Hematopoietic multipotent progenitor cell treated with erythropoietin and hydrocortisone succinate and interleukin-3 and kit ligand, for 8 days (in vitro differentiated cells): Measurements from ENCODE around the gene SRPRB.
"Not testable (repeated sequence)": the region's sequence is repeated elsewhere in the genome, so short reads cannot be mapped to it uniquely, and the experiment has no call there.

Experiments
- DNase-seq: peaks from one replicate; pipeline ENCODE4 v3.0.0-alpha.2; 2015

The SRPRB gene

DNA sequence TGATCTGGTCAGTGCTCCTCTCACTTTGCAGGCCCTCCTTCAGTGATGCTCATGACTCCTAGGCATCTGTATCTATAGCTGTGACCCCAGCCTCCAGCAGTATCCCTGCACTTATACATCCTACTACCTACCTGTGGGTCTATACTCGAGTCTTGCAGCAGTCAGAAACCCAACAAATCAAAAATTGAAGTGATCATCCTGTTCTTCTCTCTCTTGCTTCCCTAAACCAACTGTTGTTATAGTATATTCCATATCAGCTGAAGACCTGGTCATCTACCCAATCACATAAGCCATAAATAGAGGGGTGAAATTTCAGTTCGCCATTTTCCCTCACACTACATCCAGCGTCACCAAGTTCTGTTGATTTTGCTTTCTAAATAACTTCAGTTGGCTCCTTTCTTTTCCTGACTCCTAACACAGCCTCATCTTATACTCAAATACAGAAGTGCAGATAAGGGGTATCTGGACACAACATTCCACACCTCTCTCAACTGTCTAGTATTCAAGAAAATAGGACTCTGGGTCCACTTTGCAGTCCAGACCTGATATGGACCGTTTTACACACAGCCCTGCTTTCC lies 25.9 kb upstream of the SRPRB start:
- DNase-seq = no peak

DNA sequence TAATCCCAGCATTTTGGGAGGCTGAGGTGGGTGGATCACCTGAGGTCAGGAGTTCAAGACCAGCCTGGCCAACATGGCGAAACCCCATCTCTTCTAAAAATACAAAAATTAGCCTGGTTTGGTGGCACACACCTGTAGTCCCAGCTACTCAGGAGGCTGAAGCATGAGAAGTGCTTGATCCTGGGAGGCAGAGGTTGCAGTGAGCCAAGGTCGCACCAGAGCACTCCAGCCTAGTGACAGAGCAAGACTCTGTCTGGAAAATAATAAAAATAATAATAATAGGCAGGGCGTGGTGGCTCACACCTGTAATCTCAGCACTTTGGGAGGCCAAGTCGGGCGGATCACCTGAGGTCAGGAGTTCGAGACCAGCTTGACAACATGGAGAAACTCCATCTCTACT lies 24.9 kb upstream of the SRPRB start:
- not testable (repeated sequence) for DNase-seq

DNA sequence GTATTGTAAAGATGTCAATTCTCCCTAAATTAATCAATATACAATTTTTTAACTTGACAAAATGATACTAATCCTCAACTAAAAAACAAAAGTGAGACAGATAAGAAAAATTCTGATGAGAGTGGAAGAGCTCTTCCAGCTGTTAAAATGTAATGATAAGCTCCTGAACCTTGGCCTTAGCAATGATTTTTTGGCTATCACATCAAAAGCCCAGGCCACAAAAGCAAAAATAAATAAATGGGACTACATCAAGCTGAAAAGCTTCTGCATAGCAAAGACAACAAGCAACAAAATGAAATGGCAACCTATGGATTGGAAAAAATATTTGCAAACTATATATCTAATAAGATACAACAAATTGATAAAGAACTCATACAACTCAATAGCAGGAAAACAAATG lies 24.0 kb upstream of the SRPRB start:
- no peak for DNase-seq

DNA sequence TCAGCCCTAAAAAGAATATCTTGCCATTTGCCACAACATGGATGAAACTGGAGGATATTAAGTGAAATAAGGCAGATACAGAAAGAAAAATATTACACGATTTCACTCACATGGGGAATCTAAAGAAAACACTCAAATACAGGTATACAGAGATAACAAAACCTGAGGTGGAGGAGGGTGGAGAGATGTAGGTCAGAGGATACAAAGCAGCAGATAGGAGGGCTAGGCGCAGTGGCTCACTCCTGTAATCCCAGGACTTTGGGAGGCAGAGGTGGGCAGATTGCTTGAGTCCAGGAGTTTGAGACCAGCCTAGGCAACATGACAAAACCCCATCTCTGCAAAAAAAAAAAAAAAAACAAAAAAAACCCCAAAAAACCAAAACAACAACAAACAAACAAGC lies 23.2 kb upstream of the SRPRB start:
- DNase-seq = no peak

DNA sequence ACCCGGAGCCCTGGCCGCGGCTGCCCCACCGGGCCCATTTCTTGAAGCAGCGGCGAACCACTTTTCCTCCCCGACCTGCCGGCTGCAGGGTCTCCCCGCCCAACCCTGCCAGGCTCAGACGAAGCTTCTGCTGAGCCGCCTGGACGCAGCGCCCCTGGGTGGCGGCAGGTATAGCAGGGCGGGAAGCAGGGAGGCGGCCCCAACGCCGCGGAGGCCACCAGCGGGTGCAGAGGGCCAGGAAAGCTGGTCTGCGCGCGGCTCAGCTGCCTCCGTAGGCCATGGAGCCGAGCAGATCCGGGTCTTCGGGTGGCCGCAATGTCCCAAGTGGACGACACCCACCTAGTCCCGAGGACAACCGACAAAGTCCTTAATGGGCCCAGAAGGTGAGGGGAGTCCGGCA lies 21.9 kb upstream of the SRPRB start:
- DNase-seq = no peak

DNA sequence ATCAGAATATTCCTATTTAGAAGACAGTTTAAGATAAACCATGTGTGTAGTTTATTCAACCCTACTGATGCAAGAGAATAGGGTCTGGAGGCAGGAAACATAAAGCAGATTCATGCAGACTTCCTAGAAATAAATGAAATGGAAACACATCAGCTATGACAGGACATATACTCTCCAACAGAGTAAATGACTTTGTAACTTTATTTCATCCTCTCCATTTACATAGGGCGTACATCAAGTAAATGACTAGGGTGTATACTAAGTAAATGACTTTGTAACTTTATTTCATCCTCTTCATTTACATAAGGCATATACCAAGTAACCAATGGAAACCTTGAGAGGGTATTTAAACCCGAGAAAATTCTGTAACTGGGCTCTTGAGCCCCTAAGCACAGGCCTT lies 17.6 kb upstream of the SRPRB start:
- DNase-seq = no peak

DNA sequence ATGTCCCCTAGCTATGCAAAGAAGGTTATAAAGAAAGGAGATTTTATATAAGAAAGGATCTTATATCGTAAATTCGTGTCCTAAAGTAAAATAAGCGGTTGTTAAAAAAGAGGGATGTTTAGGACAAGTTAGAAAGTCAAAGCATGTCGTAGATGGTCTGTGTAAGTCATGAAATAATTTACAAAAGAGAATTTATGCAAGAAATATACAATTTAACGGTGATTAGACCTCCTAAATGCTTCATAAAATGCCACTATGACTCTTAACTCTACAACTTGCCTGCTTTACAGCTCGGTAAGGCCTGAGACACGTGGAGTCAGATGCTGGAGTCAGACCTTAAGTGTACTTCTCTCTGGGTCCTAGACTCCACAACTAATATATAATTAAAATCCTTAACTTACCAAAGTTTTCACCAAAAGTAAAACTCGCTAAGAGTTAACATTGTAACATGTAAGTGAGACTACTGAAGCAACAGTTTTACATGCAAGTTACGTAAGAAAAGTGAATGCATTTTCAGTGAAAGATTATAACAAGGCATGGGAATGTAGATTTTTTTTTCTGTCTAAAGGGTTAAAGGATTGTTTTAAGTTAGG lies 13.3 kb upstream of the SRPRB start:
- DNase-seq = no peak

DNA sequence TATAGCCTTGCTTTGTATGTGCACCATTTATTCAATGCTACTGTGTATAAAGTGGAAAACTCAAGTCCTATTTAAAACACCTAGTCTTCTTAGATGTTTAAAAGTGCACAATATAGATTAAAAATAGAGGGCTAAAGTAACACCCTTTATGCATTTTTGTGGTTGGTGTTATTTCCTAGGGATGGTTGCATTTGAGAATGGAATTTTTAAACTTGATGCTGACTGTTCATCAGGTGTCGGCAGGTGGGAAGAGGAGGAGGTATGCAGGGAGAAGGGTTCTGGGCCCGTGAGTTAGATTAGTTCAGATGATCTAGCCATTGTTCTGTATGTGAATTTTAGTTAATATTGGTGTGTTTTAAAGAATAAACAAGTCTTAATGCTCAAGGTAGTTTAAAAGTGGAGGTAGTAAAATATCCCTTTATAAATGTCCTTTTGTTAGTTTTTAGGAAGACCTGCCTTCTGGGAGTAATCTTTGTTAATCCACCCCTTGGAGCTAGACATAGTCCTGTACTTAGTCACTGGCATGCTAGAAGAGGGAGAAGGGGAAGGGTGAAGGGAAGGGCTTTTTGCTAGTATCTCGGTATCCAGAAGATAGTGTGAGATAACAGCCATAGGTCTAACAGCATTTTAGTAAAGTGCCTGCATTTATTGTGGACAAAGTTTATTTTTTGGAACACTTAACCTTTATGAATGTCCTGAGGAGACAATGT lies 8.1 kb upstream of the SRPRB start:
- no peak for DNase-seq

DNA sequence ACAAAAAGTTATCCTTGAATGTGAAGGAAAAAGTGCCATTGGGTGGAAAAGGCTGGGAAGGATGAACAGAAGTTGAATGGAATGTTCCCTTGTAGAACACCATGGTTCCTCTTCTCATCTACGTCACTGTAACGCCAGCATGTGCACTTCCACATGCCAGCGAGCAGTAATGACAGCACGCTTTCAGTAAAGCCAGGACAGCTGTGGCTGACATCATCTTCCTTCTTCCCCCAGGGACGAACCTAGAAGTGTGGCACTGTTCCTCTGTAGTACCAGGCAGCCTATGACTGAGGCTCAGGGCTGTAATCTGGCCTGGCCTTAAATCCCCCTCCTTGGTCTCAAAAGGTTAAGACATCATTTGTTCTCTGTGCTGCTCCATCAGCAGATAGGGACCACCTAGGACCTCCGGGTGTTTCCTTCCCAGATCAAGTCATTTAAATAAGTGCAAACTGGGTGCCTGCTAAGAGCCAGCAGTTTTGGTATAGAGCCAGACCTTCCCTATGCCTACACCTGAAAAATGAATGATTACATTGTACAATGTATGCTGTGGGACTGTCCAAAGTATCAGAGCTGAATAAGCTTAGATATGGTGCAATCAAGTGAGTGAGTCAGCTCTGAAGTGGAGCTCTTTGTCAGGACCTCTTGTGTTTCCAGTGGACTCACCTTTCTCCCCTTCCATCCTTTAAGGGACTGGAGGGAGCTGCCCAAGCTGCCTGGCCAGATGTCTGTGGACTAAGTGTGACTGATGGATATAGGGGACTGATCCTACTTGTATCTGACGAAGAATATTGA lies 5.6 kb upstream of the SRPRB start:
- DNase-seq = no peak

DNA sequence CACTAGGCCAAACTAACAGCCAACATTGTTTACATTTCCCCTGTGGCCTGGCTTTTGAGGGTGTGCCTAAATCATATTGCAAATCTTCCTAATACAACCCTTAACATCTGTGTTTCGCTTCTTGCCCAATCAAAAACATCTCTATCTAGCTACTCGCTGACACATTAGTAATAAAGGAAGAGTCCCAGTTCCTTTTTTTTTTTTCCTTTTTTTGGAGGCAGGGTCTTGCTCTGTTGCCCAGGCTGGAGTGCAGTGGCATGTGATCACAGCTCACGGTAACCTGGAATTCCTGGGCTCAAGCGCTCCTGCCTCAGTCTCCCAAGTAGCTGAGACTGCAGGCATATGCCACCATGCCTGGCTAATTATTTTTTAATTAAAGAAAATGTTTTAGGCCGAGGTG lies 2.1 kb upstream of the SRPRB start:
- DNase-seq = no peak

DNA sequence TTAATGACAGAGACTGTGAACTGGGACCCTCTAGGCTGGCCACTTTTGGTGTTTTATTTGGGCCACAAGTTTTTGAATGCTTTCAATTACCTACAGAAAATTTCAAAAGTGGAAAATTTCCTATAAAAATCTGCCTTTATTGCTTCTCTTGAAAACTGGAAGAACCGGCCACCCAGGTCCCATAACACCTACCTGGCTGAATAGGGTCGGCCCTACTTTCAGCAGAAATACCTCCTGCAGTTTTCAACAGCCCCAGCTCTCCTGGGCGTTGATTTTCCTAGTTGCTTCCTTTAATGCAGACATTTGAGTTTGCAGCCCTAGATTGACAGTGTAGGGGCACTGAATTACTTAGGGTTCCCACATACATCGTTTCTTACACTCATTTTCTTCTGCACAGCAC lies 719 bp upstream of the SRPRB start:
- DNase-seq = no peak

DNA sequence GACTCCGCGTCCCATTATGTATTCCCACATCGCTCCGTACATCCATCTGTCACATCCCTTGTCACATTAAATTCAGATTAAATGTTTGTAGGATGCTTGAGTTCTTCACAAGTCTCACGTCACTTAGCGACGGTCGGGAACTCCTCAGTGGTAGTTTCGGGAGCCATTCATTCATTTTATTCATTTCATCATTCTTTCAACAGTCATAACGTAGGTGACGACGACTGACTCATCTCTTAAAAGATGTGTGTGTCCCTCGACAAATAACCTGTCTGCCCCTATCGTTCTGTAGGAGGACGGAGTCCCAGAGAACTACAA lies 272 bp upstream of the SRPRB start:
- no peak for DNase-seq

DNA sequence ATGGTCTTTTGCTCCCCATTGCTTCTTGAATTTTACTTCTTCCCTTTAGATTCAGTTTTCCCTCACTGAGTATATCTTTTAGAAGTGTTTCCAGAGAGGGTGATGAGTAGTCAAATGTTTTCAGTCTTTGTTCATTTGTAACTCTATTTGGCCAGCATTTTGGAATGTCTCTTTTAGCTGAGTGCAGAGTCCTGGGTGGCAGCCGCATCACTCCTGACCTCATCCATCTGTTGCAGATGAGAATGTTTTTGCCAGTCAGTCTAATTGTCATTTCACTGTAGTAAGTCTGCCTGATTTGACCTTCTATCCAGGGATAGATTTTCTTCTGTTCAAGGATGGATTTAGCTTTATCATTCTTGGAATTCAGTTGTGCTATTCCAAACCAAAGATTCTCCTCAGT lies 7.3 kb downstream of the SRPRB start:
- no peak for DNase-seq

DNA sequence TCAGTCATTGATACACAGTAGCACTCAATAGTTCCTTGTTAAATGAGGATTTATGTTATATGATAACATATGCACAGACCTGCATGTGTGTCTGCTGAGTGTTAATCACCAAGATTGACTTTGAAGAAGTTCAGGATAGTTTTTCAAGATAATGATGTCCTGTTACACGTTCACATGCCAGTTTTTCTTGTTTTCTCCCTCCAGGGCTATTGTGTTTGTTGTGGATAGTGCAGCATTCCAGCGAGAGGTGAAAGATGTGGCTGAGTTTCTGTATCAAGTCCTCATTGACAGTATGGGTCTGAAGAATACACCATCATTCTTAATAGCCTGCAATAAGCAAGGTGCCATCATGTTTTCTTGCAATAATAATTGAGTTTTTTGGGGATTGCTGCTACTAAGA lies 9.8 kb downstream of the SRPRB start:
- no peak for DNase-seq

DNA sequence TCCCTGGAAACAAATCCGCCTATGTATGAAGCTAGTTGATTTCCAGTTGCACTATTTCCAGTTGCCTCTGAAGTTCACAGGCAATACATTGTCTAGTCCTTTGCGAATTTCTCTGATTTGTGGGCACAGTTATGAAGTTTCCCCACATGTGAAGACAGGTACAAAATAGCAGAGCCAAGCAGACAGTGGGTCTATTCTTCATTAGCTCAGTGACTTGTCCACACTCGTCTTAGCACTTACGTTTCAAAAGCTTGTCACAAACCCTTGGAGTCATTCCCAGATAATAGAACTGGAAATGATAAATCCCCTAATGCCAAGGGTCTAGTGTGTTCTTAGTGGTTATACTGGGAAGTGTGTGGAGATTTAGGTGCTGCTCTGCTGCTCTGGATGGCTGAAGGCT lies 14.5 kb downstream of the SRPRB start:
- no peak for DNase-seq

DNA sequence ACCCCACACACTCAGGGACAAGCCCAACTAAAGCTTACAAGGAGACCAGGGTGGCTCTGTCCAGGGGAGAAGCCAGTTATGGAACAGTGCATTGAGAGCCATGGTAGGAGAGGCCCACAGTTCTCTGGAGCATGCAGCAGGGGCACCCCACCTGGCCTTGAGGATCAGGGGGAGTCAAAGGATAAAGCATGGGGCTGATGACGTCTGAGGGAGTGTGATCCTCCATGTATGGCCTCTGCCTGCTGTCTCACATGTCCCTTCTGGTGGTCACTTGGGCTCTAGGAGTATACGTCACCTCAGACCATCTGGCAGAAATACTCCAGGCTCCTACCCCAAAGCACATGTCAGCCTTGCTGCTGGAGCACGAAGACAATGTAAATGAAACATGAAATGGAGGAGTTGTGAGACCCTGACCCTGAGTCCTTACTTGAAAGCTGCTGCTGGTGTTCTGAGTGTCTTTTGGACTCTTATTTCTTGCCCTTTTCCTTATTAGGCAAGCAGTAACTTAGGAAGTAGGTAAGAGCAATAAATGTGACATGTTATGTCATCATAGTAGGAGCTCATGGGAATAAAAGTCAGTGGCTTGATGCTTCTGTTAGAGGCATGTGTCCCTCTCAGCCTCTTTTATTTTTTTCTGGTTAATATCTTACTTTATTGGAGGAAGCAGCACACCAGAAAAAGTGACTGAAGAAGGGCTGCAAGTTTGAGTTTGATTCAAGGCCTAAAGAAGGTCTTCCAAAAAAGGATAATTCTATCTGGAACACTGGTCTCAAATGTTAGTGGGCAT lies 15.5 kb downstream of the SRPRB start:
- no peak for DNase-seq

DNA sequence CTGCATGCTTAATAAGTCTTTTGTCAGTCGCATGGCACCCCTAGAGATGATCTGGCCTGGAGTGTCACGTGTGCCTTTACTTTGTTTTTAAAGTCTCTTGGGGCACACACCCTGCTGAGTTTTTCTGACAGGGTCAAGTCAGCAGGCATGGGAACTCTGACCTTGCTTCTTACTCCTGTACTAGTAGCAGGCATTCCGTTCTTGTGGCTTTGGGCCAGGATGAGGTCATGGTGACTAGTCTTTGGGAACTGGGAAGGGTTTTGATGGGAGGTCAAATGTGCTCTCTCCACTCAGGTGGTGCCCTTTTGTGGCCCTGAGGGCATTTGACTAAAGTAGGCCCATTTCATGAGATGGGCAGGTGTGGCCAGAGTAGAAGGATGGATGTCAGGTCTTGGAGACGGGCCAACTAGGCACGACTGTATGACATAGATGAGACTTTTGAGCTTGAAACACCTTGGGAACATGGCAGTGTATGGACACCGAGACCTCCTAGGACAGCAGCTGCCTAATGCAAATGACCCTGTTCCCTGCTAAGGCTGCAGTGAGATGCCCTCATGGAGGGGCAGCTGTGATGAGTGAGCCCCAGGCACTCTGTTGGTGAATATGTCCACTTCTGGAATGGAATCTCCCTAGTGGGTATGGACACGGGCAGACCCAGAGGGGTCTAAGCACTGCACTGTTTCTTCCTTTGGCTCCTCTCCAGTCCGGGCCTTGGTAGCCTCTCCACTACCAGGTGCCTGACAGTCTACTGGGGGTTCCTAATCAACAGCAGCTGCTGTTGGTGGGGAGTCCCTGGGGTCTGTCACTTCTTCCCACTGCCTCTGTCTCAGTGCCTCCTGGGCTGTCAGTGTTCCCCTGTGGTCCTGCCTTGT lies 16.4 kb downstream of the SRPRB start:
- DNase-seq = peak; percentile 68

DNA sequence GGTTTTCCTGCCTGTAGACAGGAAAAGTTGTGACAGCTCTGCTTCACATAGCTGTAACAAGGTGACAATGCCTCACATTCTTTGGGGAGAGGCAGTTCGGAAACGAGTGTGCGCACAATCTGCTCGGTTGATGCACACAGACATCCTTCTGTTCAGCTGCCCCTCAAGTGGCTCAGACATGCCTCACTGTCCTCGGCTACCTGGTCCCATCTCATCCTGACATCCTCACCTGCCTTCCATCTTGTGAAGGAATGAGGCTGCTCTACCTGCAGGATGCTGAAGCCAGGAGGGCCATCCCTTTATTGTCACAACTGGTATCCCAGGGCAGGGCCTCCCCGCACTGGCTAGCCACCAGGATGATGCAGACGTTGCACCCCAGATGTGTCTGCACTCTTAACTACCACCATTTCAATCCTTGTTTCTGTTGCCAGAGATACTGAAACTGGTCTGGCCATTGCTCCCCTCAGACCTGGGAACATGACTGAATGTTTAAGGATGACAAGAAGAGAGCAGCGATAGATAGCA lies 19.4 kb downstream of the SRPRB start:
- no peak for DNase-seq

DNA sequence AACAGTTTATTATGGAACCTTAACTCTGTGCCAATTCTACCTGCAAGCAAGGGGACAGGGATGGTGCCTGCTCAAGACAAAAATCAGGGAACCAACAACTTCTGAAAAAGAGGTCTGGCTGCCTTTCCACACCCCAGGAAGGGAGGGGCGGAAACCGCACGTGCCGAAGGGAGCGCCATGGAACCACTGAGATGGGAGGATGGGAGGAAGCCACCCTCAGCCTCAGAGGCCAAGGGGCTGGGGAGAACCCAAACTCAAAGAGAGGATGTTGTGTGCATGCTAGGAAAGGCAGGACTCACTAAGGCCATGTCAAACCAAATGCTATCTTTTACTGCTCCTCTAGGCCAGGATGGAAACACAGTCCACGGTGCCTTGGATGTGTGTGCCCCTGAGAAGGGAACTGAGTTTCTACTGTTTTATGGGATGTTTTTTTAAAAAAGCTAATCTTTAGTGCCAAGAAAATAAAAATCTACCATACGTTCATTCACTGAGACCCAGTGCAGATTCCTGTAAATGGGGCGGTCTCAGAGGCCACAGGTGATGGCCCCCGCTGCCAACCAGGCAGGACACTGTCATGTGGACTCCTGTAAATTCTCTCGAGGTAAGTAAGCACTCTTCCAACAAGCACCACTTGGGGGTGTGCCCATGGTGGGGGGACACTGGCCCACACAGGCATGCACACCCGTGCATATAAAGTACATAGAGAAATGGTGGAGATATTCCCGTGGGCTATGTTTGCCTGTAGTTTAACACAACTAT lies 20.5 kb downstream of the SRPRB start:
- no peak for DNase-seq

DNA sequence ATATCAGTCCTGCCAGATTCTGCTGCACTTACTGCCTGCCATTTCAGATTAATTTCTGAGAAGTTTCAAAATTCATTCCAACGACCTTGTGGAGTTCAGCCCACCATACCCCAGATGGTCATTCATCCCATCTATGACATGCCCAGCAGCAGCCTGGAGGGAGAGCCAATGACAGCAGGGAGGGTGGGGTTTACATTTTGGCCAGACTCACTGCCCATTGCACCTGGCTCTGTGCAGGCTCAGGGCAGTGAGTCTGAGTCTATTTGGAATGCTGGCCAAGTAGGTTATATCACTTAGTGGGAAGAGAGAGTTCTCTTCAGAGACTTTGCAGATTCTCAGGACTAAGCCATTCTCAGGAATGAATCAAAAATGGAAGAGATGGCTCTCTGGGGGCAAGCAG lies 21.5 kb downstream of the SRPRB start:
- DNase-seq = no peak

DNA sequence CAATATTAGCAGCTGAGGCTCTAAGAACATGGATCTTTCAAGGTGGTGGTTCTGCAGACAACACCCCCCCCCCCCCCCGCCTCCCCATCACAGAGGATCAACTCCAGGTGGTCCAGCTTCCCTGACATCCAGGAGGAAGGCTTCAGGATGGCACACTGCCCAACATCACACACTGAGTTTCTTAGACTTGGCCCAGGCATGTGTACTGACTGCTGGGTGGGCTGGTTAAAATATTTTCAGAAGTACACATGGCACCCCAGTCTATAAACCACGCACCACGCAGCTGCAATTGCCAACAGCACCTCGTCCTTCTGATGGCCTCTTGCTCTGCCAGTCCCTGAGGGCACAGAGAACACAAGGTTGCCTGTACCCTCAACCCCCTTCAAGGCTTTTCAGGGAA lies 22.1 kb downstream of the SRPRB start:
- no peak for DNase-seq
